Adrenal gland (tissue), 12 donors: ENCODE results near the gene RHOBTB3. TPM values are rescaled to one million over a fixed set of nuclear protein-coding genes. Genes with fewer than 3 reads are reported as not detected.
"Not testable (repeated sequence)": the region's sequence is repeated elsewhere in the genome, so short reads cannot be mapped to it uniquely, and the experiment has no call there.

Experiments used
- DNase-seq, 7 donors: peaks; one replicate each; pipeline ENCODE4 v3.0.0-alpha.2; 2019 to 2020
- H3K27ac ChIP-seq, 5 donors: fragments of 200-600 bp; sonication (generic) in 4 of 5; 1 replicate in 3 of 5; 2 replicates in 2 of 5; pipeline versions ENCODE4 v1.5.1 to v1.8.0; 2016 to 2020; ENCODE audit warnings: mild to moderate bottlenecking in 1 of 5
- H3K27me3 ChIP-seq: fragments of 200-600 bp; 2 replicates; pipeline ENCODE4 v1.8.0; 2021
- H3K36me3 ChIP-seq, 2 donors: fragments of 200-600 bp; replicated peaks in 1 of 2; 1 replicate in 1 of 2; 2 replicates in 1 of 2; pipeline versions ENCODE4 v1.5.1 to v1.8.0; 2018 to 2022
- H3K4me1 ChIP-seq, 2 donors: fragments of 200-600 bp; replicated peaks in 1 of 2; 1 replicate in 1 of 2; 2 replicates in 1 of 2; pipeline versions ENCODE4 v1.5.1 to v1.8.0; 2018 to 2021
- H3K4me3 ChIP-seq, 4 donors: fragments of 200-600 bp; sonication (generic) in 3 of 4; one replicate each; pipeline ENCODE4 v1.5.1; 2016 to 2018
- H3K9me3 ChIP-seq, 3 donors: fragments of 200-600 bp; sonication (generic) in 1 of 3; replicated peaks in 1 of 3; 1 replicate in 2 of 3; 2 replicates in 1 of 3; pipeline versions ENCODE4 v1.5.1 to v1.8.0; 2016 to 2021
- CTCF ChIP-seq, 6 experiments: fragments of 450-650 bp in 4 of 6; fragments of 200-600 bp in 2 of 6; sonication (generic) in 1 of 6; IDR thresholded peaks; 1 replicate in 5 of 6; 2 replicates in 1 of 6; pipeline versions ENCODE4 v1.5.1 to v1.8.0; 2016 to 2021; ENCODE audit warnings: antibody characterized with exemption in 6 of 6, mild to moderate bottlenecking in 2 of 6, moderate library complexity in 1 of 6
- POLR2A ChIP-seq, 2 donors: fragments of 450-650 bp; IDR thresholded peaks; one replicate each; pipeline ENCODE4 v1.6.1; 2017; ENCODE audit warnings: antibody characterized with exemption in 2 of 2, mild to moderate bottlenecking in 2 of 2, moderate library complexity in 1 of 2
- WGBS, 4 donors: extraction: QIAGEN DNeasy Blood & Tissue Kit in 2 of 4; methylation state at CpG; one replicate each; pipeline versions ENCODE4 v1.1.5 to v1.1.7; 2013 to 2017; 5-methylcytosine and 5-hydroxymethylcytosine counted together
- intact Hi-C, 2 donors: fragments of 100-400 bp; cut with DNase I; formaldehyde crosslinking; loops; one replicate each; pipeline versions ENCODE4 v1.14.1 to v1.15.0; 2022 to 2023
- polyA plus RNA-seq, 3 donors: library from polyadenylated mRNA; stranded (reverse); fragments of 200-250 nt in 2 of 3; fragments of 350-450 nt in 1 of 3; fragmentation: Illumina TruSeq in 1 of 3; extraction: RNeasy Lipid Tissue Mini Kit (QIAGEN cat#74804) in 1 of 3; gene quantifications; one replicate each; pipeline ENCODE4 v1.2.3, GENCODE V29; 2013 to 2014
- total RNA-seq, 9 donors: library from RNA; depleted of rRNA in 4 of 9; stranded (reverse); fragments of >200 nt in 4 of 9; fragments of 120-200 nt in 1 of 9; fragmentation: NEBNext Ultra II Directional in 1 of 9; extraction: Animal tissue kit (Norgen Biotek cat#: 25700) in 1 of 9; gene quantifications; one replicate each; pipeline versions ENCODE4 v1.1.0 to v1.2.4, GENCODE V29; 2013 to 2023
- donor health status: healthy with polysubstance abuse.
- donor health status: Bipolar disorder and iron deficiency.
- donor health status: DM: yes; HTN: yes; CAD: no.
- donor health status: DM: no; HTN: no; CAD: no.
- donor health status: DM: no; HTN: no; CAD: no.
- donor health status: DM: yes; HTN: yes; CAD: no.

The RHOBTB3 gene
- total and polyA plus RNA-seq, 12 donors = 23.9 to 258 (median 108) TPM

- Histone ChIP-seq H3K27ac (no peak overlapping the region), H3K4me3 (no peak overlapping the region), H3K9me3 (no peaks in the 10 kb centered on the region), H3K27me3 (no peaks in the 10 kb centered on the region), H3K36me3 (no peaks in the 10 kb centered on the region), H3K4me1 (peaks cover 5 to 11% of the 10 kb centered on the region in 2 donors)
- TF ChIP-seq POLR2A (IDR thresholded peaks at IDR 0.05) (no peak), CTCF (IDR thresholded peaks at IDR 0.05) (no peak)
- intact Hi-C loops = no loop called here
- WGBS, 4 donors = 96 to 98% (median 96%) methylated on average over 7 of the region's 7 CpGs
- no peak for DNase-seq
Measured at GRCh38 chr5:95708876-95709275, 22.3 kb upstream of the RHOBTB3 start.

- H3K4me3 ChIP-seq = peak overlapping the region in 1 of 4 donors; percentile 15
- WGBS, 4 donors = 64 to 80% (median 67%) methylated on average over 15 of the region's 15 CpGs
- no peak for TF ChIP-seq POLR2A (IDR thresholded peaks at IDR 0.05)
- no peak for TF ChIP-seq CTCF (IDR thresholded peaks at IDR 0.05)
- H3K9me3 ChIP-seq = no peaks in the 10 kb centered on the region
- intact Hi-C loops = no loop called here
- peak in 6 of 7 donors; percentile 64 to 83 (median 69) for DNase-seq
- peaks cover 0 to 5% of the 10 kb centered on the region in 2 donors for H3K4me1 ChIP-seq
- H3K27ac ChIP-seq = peak overlapping the region in 3 of 5 donors; percentile 13 to 60 (median 13)
- no peaks in the 10 kb centered on the region for H3K36me3 ChIP-seq
- H3K27me3 ChIP-seq = no peaks in the 10 kb centered on the region
Measured at GRCh38 chr5:95709967-95710650, 21.0 kb upstream of the RHOBTB3 start.

- H3K36me3 ChIP-seq, H3K4me1 ChIP-seq, H3K9me3 ChIP-seq, H3K27me3 ChIP-seq, intact Hi-C loops: not testable (repeated sequence)
- WGBS, 4 donors = 58 to 78% (median 64%) methylated on average over 23 of the region's 23 CpGs
- peak in 3 of 7 donors; percentile 31 to 47 (median 37) for DNase-seq
- Histone ChIP-seq H3K27ac (peak overlapping the region in 3 of 5 donors; percentile 13 to 60 (median 13)), H3K4me3 (peak overlapping the region in 1 of 4 donors; percentile 15)
Measured at GRCh38 chr5:95710651-95711500, 20.3 kb upstream of the RHOBTB3 start.

DNA sequence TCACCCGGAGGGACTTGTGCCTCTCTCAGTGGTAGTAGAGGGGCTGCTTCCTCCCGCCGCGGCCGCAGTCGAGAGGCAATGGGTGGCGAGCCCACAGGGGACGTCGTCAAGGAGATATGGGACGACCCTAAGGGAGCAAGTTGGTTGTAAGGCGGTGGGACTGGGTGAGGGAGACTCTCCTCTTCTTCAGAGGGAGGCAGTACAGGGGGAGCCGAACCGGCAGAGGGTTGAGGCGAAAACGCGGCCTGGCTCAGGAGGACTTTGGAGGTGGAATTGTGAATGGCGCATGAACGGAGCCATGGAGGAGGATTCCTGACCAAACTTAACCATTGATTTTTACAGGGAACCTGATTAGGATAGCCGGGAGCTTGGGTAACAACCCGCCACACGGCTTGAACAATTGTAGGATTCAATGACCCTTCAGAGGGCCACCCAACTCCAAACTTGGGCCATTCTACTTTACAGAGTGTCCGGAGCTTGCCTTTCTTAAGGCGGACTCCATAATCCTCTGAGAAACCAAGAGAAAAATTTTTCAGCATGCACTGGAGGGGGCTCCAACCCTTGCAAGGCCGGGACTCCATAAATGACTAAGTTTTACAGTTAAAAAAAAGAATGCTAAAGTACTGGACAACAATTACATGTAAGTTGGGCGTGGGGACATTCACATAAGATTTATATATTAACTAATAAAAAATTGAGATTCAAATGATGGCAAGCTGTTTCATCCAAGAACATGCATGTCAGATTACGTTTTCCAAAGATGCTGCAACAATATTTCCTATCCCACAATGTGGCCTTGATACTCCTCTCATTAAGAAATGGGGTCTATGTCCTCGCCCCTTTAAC is 19.4 kb upstream of the RHOBTB3 start:
- Histone ChIP-seq H3K36me3 (no peaks in the 10 kb centered on the region), H3K27me3 (no peaks in the 10 kb centered on the region), H3K4me1 (peaks cover 0 to 5% of the 10 kb centered on the region in 2 donors), H3K4me3 (no peak overlapping the region), H3K27ac (no peak overlapping the region), H3K9me3 (no peaks in the 10 kb centered on the region)
- intact Hi-C loops = no loop called here
- 92 to 96% (median 95%) methylated on average over 27 of the region's 27 CpGs for WGBS, 4 donors
- no peak for DNase-seq
- TF ChIP-seq POLR2A (IDR thresholded peaks at IDR 0.05) (no peak), CTCF (IDR thresholded peaks at IDR 0.05) (no peak)
